Measurements from ENCODE around the gene VAMP1.
A peak's percentile ranks its signal among the peaks of the same experiment; 100 is the strongest.

DNA sequence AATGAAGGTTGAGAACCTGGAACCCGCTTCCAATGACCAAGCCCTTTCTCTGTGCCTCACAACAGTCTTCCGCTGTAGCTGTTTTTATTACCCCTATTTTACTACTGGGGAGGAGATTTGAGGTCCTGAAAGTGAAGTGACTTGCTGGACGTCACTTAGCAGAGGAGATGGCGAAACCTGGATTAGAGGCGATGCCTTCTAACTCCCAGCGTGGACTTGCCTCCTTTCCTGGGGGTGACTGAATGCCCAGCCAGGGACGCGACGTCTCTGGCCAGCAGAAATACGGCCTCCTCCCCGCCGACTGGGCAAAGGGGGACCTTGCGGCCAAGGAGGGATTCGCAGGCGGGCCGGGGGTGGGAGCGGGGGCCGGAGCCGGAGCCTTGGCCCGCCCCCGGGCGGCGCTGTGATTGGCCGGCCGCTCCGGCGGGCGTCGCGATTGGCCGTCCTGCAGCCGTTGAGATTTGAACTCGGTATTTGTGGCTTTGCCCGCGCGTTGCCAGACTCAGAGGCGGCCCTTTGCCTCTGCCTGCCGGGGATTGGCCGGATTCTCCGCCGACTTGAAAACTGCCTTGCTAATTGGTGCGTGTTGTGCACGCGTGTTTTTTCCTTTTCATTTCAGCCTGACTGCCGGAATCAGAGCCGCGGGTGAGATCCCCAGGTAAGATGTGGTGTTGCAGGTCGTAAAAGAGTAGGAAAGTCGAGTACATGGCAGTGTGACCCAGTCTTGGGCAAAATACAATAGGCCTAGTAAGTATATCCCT lies 23.2 kb upstream of the VAMP1 start, which contains the start of gene NCAPD2:
- TF ChIP-seq STAT6 (CRISPR knock-in tag; IDR thresholded peaks at IDR 0.05) (no peak), ZNF184 (CRISPR knock-in tag; IDR thresholded peaks at IDR 0.05) (no peak), RBFOX2 (IDR thresholded peaks at IDR 0.05; ENCODE audit: low read depth, low read length) (peak; percentile 90)
- TF ChIP-seq, protein P1, sequence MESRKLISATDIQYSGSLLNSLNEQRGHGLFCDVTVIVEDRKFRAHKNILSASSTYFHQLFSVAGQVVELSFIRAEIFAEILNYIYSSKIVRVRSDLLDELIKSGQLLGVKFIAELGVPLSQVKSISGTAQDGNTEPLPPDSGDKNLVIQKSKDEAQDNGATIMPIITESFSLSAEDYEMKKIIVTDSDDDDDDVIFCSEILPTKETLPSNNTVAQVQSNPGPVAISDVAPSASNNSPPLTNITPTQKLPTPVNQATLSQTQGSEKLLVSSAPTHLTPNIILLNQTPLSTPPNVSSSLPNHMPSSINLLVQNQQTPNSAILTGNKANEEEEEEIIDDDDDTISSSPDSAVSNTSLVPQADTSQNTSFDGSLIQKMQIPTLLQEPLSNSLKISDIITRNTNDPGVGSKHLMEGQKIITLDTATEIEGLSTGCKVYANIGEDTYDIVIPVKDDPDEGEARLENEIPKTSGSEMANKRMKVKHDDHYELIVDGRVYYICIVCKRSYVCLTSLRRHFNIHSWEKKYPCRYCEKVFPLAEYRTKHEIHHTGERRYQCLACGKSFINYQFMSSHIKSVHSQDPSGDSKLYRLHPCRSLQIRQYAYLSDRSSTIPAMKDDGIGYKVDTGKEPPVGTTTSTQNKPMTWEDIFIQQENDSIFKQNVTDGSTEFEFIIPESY (CRISPR knock-in tag; IDR thresholded peaks at IDR 0.05): no peak; the same call in 1 of the 2 replicates
